Epidermal melanocyte (primary cell): ENCODE results near the gene TMPRSS6.

Source experiments
- DNase-seq: peaks from one replicate; pipeline ENCODE4 v3.0.0; 2011; ENCODE audit warnings: low spot score; ENCODE audit not compliant: insufficient read length

TMPRSS6 gene

DNA sequence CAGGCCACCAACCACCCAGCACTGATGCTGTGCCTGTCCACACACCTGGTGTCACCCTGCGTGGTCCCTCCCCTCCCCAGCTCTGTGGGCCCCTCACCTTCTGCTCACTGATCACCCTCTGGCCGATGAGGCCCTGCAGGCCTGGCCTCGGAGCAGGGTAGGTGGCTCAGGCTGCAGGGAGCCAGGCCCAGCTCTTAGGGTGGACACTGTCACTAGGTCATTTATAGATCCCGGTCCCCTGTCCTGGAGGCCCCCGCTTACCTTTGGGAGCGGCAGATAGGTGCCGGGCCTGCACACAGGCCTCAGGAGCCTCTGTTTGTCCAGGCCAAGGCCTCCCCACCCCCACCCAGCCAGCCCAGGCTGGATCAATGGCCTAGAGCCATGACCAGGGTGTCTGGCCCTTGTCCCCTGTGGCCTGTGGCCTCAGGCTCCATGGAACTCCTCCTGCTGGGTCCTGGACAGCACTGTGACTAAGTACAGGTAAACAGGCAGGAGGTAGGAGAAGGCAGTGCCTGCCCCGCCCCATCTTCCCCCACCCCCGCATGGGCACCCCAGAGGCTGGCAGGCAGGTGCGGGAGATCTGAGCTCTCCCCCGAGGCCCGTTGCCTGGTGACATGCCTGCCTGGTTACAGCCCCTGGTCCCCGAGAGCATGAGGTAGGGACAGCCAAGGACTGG lies at the start of gene TMPRSS6:
Gene TMPRSS6, minus strand, starts transcription at position 472 of the 676 bp plus-strand sequence. CDS start 6,296 bp downstream, outside the sequence.
- DNase-seq = no peak

DNA sequence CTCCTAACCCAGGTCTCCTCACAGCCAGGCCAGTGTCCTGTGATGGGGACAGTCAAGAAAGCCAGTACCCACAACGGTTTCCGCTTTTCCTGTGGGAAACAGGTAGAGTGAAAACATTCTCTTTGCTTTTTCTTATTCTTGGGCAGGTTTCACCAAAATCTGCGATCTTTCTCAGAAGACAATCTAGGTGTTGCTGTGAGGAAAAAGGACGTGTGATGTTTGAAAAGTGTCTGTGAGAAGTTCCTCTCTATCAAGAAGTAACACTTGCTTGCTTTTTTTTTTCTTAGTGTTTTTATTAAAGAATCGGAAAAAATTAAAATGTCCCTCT lies 49.4 kb upstream of the TMPRSS6 start:
- no peak for DNase-seq

DNA sequence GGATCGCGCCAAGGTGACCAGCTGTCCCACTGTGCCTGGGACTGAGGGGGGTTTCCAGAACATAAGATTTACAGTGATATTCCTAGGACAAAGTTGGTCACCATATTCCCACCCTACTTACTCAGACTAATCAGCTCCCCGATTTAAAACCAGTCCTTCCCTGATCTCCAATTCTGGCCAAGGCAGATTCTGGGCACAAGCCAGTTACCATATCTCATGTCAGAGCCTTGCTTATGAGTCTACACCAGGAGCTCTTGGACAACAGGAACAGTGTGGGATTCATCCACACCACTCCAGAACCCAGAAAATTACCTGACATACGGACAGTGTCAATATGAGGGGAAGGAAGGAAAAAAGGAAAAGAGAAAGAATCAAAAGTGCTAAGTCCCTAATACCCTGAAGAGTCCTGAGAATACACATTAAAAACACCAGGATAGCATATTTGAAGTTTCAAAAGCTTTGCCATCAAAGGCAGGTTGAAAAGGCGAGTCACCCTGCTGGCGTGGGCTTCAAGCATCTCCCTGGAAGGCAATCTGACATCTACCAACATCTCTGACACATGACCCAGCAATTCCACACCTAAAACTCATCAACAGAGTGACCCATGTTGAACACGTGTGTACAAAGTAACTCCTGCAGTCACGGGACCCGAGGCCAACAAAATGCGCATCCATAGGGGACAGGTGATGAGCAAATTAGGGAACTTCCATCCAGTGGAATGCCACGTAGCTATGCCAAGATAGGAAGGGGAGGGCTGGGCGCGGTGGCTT lies 48.2 kb upstream of the TMPRSS6 start:
- no peak for DNase-seq

DNA sequence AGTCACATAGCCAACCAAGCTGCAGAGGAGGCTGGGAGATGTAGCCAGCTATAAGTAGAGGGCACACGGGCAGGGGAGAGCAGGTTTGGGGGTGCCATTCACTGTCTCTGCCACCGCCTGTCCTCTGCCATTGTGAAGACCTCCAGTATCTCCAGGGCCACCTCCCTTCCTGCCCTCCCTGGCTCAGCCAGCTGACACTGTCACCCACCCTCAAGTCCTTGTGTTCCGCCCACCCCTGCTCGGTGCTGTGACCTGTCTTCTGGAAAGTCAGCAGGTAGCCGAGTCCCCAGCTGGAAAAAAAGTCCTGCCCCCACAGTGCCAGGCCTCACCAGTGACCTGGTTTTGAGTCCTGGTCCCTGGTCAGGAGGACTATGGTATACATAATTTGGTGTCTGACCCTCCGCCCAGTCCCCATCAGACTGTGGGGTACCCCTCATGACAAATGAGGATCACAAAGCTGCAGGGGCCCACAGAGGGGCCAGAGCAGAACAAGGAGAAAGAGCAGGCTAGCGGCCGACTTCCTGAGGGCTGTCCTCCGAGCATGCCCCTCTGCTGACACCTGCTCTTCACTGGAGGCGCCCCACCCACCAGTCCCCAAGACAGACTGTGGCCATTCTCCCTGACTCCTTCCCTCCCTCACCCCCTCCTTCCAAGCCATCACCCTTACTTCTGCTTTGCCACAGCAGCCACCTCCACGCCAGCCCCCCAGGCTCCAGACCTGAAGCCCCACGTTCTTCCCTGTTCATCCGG lies 47.3 kb upstream of the TMPRSS6 start:
- DNase-seq = no peak

DNA sequence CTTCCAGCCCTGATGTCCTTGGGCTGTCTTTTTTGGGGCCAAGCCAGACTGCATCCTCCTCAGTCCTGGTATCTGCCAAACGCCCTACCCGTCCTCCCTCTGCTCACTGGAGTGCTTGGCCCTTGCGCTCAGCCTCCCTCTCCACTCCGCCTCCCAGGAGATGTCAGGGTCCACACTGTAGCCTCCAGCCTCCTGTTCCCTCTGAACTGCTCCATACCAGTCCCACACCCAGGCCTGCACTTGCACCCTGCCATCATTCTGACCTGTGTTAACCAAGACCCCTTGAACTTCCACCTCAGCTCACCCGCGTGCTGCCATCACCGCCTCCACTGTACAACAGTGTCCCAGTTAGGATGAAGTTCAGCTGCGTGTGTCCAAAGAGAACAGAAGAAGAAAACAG lies 46.5 kb upstream of the TMPRSS6 start:
- no peak for DNase-seq

DNA sequence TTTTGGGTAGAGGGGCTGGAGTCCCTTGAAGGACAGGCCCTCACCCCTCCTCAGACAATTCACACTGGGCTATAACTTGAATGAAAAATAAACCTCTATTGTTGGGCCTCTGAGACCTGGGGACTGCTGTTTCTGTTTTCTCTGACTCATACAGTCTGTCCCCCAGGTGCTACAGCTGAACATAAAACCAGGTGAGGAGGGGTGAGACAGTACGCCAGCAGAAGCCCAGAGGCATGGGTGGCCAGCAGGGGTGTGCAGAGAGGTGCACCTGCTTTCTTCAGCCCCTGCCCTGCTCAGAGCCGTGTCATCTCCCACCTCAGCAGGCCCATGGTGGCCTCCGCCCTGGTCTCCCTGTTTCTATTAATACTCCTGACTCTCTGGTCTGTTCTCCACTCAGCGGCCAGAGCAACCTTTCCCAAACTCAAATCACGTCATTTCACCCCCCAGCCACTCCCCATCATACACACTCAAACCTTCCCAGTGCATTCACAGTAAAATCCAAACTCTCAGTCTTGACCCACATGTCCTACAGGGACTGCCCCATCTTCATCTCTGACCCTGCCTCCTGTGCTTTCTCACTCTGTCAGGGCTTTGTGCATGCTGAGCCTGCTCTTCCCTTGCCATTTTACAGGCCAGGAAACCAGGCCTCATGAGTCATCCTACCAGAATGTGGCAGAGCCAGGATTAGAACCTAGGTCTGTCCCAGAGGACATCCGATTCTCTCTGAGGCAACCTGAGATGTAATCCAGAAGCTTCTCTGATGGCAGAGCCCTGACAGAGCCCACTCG lies 45.6 kb upstream of the TMPRSS6 start:
- no peak for DNase-seq

DNA sequence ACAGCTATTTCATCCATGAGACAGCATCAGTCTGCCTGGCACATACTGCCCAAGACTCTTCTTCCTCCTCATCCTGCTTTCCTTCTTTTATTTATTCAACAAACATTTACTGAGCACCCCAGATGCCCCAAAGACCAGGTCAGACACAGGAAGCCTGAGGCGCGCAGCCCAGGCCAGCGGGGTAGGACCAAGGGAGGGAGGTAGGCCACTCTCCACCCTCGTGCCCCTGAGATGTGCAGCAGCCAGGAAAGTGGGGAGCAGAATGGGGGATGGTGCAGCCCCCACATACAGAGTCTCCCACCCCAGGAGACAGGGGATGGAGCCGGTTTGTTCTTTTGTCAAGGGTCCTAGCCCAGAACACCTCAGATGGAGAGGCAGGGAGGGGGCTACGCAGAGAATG lies 44.4 kb upstream of the TMPRSS6 start:
- DNase-seq = no peak

DNA sequence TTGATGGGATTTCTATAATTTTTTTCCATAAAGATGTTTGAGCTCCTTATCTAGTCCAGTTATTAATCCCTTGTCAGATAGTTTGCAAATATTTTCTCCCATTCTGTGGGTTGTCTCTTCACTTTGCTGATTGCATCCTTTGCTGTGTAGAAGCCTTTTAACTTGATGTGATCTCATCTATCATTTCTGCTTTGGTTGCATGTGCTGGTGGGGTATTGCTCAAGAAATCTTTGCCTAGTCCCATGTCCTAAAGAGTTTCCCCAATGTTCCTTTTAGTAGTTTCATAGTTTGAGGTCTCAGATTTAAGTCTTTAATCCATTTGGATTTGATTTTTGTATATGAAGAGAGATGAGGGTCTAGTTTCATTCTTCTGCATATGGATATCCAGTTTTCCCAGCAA lies 41.9 kb upstream of the TMPRSS6 start:
- no peak for DNase-seq

DNA sequence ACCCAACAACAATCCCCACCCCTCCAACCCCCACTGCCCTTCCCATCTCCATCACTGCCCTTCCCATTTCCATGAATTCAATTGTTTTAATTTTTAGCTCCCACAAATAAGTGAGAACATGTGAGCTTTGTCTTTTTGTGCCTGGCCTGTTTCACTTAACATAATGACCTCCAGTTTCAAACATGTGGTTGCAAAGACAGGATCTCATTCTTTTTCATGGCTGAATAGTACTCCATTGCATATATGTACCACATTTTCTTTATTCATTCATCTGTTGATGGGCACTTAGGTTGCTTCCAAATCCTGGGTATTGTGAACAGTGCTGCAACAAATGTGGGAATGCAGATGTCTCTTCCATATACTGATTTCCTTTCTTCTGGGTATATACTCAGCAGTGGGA lies 41.2 kb upstream of the TMPRSS6 start:
- no peak for DNase-seq

DNA sequence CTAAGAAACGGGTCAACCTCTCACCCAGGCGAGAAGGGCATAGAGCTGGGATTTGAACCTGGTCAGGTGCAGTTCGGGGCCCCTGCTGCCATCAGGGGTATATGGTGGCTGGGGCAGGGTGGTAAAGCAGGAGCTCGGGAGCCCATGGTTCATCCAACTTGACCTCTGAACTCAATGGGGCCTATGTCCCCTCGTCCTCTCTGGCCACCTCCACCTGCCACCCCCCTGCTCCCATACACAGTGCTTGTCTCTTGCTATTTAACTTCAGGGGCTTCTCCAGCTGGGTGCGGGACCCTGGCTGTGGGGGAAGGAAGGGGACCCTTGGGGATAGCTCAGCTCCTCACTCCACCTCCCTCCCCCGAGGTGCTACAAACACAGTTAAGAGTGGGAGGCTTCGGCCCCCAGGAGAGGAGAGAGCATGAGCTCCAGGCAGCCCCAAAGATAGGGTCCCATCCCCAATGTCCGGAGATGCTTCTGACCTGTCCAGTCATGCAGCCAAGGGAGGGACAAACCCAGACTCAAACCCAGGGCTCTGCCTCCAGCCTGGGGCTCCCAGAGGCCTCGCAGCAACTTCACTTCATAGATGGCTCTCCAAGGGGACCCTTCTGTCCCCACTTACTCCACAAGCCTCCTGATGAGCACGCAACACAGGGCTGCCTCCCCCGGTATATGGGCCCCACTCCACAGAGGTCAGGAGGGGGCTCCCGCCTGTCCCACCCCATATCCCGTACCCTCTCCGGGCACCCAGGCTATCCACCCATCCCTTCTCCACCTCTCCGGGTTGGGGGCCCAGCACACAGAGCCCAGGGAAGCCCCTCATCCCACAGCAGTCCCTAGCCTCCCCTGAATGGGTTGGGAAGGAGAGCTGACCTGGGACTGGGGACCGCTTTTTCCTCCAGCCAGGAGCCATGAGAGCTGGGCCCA lies 39.5 kb upstream of the TMPRSS6 start:
- no peak for DNase-seq

DNA sequence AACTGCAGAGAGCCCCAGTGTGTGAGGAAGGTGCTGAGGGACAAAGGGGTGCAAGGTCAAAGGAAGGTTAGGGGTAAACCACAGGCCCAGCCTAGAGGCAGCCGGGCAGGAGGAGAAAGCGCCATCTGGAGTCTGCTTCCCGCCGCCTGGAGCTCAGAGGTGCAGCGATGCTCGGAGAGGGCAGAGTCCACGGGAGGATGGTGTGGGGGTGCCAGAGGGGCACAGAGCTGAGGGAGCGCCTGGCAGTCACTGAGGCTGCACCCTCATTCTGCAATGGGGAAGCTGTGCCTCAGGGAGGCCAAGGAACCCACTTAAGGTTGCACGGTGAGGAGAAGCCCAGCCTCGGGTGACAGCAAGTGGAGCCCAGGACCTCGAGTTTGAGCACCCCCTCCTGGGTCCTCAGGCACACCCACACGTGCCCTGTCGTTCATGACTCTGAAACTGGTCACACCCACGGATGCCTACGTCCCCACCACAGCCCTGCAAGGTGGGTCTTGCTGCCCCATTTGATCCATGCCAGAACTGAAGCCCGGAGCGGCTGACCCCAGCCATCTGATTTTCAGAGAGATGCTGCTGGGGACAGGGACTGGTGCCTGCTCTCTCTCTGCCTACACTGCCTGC lies 38.6 kb upstream of the TMPRSS6 start:
- no peak for DNase-seq

DNA sequence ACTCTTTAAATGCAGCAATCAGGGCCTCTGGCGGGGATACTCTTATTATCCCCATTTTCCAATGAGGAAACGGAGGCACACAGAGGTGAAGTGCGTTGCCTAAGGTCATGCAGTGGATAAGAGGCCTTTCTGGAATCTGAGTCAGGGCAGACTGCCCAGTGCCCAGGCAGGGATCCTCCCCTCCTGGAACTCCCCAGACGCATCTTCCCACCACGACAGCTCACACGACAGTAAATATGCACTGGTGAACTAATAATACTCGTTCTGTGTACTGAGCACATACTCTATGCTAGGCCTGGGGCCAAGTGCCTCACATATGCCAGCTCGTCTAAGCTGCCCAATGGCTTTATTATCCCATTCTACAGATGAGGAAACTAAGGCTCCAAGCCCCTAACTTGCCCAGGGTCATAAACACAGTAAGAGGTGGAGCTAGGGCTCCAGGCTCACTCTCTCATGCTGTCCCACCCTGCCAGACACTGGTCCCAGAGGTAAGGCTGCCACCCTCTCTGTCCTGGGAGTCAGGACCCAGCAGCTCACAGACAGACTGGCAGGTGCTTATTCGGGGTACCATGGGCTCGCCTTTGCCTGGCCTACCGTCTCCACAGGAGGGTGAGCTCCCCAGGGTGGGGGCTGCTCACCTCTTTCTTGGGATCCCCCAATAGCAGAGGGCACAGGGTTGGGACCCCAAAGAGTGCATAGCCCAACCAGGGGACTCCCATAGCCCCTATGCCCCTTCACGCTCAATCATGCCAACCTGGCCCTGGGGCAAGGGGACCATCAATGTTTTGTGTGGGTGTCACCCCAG lies 37.9 kb upstream of the TMPRSS6 start:
- no peak for DNase-seq

DNA sequence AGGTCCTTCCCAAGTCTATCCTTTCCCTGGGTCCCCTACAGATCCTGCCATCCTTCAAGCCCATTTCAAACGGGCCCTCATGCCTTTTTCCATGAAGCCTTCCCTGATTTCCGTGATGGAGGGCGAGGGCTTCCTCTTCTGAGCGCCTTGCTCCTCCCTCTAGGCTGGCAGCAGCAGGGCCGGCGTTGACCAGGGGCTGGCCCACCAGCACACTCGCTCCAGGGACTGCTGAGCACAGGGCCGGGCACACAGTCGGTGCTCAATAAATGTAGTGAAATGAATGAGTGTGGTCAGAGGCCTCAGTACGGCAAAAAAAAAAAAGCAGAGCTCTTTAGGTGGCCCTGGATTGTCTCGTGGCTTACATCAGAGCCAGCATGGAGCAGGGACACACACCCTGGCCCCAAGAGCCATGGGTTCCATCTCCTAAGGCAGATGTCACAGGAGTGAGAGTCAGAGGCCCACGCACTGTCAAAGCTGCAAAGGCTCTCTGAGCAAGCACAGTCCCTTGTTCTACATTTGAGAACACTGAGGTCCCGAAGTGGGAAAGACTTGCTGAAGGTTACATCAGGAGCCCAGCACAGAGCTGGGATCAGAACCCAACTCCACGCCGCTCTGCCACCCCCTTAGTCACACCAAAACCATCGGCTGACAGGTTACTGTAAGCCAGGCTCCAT lies 37.1 kb upstream of the TMPRSS6 start:
- DNase-seq = no peak

DNA sequence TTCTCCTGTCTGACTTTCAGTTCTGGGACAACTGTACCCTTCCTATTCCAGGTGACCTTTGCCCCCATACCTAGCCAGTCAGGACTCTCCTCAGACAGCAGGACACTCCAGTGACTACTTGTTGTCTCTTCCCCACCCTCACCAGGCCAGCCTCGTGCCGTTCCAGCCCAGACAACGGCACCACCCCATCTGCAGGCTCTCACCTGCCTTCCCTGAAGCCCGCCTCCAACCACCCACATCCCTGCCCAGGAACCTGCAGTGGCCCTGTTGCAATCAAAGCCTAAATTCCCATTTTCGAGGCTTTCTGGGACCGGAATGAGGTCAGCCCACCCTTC lies 36.5 kb upstream of the TMPRSS6 start:
- DNase-seq = no peak

DNA sequence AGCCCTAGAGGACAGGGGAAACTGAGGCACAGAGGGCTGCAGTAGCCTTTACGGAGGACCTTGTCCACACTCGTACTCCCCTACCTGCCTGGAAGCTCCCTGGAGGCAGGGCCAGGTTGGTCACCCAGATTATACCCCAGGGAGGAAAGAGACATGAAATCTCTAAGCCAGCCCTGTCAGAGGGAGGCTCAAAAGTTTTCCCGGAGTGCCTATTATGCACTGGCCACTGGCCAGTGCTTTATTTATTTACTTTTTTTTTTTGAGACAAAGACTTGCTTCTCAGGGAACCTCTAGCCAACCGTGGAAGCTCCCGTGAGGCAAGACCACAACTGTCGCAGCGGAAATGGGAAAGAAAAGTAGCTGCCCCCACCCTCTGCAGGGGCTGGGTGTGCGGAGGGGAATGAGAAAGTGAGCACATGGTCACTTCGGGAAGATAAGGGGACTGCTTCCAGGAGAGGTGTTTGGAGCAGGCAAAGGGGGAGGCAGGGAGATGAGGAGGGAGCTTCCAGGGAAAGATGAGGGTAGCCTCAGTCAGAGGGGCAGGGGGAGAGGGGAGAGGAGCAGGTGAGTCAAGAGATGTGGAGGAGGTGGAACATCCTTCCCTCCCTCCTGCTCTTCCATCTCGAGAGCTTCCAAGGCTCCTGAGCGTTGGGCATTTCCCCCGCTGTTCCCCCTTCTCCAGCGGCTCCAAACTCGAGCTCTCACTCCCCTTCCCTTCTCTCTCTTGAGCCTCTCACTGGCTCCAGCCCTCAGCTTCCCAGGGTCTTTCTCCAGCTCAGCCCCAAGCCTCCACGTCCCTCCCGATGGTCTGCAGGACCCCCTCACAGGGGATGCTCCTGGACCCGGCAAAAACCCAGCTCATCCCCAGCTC lies 35.9 kb upstream of the TMPRSS6 start:
- DNase-seq = no peak

DNA sequence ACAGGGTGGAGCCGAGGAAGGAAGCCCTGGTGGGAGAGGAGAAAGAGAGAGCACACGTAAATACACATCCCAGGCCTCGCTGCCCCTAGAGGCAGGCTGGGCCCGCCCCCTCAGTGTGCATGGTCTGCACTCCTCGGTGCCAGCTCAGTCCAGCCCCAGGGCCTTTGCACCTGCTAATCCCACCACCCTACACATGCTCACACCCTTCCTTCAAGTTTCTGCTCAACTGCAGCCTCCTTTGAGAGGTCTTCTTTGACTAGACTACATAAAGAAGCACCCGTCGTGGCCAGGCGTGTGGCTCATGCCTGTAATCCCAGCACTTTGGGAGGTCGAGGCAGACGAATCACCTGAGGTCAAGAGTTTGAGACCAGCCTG lies 34.7 kb upstream of the TMPRSS6 start:
- no peak for DNase-seq

DNA sequence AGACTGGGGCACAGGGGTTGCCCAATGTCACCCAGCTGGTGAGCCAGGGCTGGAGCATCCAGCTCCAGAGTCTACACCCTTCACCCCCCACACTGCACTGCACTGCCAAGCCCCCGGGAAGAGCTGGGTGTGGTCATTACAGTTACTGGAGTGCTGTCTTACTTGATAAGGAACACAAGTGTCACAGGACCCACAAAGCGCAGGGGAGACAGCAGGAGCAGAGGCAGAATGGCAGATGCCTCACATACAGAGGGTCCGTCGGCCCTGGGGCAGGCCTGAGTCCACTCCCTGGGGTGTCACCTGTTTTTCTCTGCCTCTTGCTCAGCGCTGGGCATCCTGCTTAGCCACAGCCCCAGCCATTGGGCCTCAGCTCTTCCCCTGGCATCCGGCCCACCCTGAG lies 32.5 kb upstream of the TMPRSS6 start:
- no peak for DNase-seq

DNA sequence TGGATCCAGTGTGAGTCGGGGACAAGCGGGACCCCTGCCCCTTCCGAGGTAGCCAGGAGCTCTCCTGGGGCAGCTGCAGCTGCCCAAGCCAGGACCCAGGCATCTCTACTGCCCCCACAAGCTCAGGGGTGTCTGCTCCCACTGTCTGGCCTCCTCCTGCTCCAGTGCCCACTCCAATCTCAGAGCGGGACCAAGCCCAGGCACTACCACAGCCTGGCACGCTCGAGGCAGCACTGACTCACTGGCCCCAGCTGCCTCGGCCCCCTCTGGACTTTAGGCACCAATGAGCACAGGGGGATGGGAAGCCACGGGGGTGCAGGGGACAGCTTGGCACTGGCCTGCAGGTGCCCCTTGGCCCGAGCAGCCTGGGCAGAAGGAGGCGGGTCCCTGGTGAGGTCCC lies 32.0 kb upstream of the TMPRSS6 start:
- no peak for DNase-seq
